Measurements from ENCODE around the gene EXOC6B. TPM values are rescaled to one million over a fixed set of nuclear protein-coding genes. Genes with fewer than 3 reads are reported as not detected.

Gene EXOC6B
- total RNA-seq, 1 experiment from 2014 or later: 8.4 TPM

DNA sequence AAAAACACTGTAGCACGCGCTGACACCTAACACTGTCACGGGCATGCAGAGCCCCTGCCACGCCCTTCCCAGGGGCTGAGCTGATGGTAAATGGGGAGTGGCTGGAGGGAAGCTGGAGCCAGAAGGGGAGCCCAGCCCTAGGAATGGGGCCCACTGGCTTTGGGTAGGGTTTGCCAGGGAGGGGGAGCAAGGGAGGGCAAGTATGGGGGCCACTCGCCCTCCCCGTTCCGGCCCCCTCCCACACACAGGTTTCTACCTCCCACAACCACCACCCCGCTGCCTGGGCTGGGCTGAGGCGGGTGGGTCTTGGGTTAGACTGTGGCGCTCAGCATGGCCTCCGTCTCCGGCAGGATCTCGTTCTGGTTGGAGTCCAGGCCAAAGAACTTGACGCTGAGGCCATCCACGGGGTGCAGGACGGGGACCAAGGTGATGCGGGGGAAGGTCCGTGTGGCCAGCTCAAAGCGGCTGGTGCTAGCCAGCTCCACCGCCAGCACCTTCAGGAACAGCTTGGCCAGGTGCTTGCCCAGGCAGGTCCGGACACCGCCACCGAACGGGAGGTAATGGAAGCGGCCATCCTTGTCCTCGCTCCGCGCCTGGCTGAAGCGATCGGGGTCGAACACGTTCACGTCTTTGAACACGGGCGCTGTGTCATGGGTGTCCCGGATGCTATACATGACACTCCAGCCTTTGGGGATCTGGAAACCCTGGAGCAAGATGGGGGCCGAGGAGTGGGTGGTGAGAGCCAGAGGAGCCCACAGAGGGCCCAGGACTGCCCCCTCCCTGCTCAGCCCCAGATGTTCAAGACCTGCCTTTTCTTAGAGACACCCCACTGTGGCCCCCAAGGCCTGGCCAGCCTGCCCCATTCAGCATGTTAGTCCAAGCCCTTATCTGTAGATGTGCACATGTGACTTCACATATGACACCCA, 693.7 kb downstream of the EXOC6B start:
- DNase-seq (ENCODE audit: extremely low read depth, low read depth): no peak

- no peak for DNase-seq (ENCODE audit: extremely low read depth, low read depth)
Measured at GRCh38 chr2:72131371-72131891, 694.4 kb downstream of the EXOC6B start.

GRCh38 chr2:72130659-72131360, 695.0 kb downstream of the EXOC6B start:
- DNase-seq (ENCODE audit: extremely low read depth, low read depth): no peak

GRCh38 chr2:72129681-72130340, 696.0 kb downstream of the EXOC6B start:
- DNase-seq (ENCODE audit: extremely low read depth, low read depth): no peak

- no peak for DNase-seq (ENCODE audit: extremely low read depth, low read depth)
Measured at GRCh38 chr2:72128843-72129227, 697.0 kb downstream of the EXOC6B start.

- no peak for DNase-seq (ENCODE audit: extremely low read depth, low read depth)
Measured at GRCh38 chr2:72128059-72128842, 697.6 kb downstream of the EXOC6B start.

DNA sequence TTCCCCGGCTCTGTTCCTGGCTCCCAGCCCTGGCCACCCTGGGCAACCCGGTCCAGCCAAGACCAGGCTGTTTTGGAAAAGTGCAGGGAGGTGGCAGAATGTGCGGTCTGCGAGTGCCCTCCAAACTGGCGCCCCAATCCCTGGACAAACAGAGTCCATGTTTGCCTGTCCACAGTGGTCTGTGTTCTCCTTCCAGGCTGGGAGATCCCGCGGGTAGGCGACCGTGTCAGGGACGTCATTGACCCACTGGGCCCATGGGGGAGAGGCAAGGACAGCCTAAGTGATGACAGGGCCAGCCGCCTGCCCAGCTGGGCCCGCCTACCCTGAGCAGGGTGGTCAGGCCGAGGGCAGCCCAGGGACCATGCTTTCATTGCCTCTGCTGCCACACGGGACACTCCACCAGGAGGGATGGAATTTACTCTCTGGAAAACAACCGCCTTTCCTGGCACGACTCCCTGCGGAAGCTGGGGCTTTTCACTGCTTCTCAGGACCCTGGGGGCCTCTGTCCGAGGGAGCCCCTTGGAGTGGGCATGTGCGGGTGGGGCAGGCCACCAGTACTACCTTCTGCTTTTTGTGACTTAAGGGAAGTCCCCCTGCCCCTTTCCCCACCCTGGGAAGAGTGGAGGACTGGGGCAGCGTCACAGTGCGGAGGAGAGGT, 698.3 kb downstream of the EXOC6B start:
- DNase-seq (ENCODE audit: extremely low read depth, low read depth): no peak

GRCh38 chr2:72126186-72127100, 699.4 kb downstream of the EXOC6B start:
- no peak for DNase-seq (ENCODE audit: extremely low read depth, low read depth)

Small RNAs within 50 kb of the gene (small RNA-seq; reads per million reads assigned to genes)
- gene RF00592 (0 to 0.02 reads per million in 2 experiments), gene RNU2-39P (0.08 to 2.4 reads per million in 2 experiments)

Other genes starting within 250 kb of the EXOC6B start
- 40.1 and 40.6 TPM in 2 replicates for gene SPR, start 61.4 kb upstream of the EXOC6B start, total RNA-seq (2014; rRNA removed; shearing (Covaris generic))
- not detected in 2 replicates for gene EMX1, start 91.5 kb upstream of the EXOC6B start, total RNA-seq (2014; rRNA removed; shearing (Covaris generic))
- 13.4 and 13.7 TPM in 2 replicates for gene SFXN5, start 245.7 kb upstream of the EXOC6B start, total RNA-seq (2014; rRNA removed; shearing (Covaris generic))